ENCODE data around the gene SMG9. TPM values are rescaled to one million over a fixed set of nuclear protein-coding genes. Genes with fewer than 3 reads are reported as not detected.

Gene SMG9
- total and polyA plus RNA-seq, 4 donors = 23.5 to 55.9 (median 29.6) TPM

DNA sequence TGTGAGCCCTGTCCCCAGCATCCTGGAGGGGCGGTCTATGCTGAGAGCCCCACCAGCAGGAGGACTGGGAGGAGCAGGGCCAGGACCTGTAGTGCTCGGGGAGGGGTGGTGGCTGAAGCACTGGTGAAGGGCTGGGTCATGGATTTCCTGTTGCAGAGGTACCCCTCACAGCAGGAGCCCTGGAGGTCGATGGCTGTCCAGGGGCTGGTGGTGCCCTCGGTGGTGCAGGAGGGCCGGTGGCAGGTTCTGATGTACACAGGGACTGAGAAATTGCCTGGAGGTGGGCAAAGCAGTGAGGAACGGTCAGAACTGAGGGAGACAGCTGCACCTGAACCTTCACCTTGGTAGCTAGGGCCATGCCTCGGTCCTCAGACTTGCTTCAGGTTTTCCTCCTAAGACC is 42.8 kb upstream of the SMG9 start:
- no peak for ATAC-seq (ENCODE audit: insufficient read depth, low FRiP score)

DNA sequence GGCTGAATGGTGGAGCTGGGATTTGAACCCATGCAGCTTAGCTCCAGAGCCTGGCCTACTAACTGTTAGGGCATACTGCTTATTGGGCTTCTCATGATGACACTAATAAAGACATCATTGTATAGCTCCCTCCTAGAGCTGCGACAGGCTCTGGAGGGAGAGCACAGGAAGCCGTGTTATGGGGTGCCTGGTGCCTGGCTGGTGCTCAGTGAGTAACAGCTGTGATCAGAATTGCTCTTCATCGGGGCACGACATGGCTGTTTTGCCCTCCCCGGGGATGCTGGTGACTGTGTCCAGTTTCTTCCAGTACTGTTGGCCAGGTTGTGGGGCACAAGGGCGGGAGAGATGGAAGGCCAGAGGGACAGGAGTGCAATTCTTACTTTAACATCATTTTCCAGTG is 42.4 kb upstream of the SMG9 start:
- H3K36me3 ChIP-seq (ENCODE audit: control insufficient read depth in 4 of 4, insufficient read depth in 4 of 4, low read length in 4 of 4) = no peaks in the 10 kb centered on the region
- H3K4me3 ChIP-seq = no peak overlapping the region
- TF ChIP-seq, protein P1, sequence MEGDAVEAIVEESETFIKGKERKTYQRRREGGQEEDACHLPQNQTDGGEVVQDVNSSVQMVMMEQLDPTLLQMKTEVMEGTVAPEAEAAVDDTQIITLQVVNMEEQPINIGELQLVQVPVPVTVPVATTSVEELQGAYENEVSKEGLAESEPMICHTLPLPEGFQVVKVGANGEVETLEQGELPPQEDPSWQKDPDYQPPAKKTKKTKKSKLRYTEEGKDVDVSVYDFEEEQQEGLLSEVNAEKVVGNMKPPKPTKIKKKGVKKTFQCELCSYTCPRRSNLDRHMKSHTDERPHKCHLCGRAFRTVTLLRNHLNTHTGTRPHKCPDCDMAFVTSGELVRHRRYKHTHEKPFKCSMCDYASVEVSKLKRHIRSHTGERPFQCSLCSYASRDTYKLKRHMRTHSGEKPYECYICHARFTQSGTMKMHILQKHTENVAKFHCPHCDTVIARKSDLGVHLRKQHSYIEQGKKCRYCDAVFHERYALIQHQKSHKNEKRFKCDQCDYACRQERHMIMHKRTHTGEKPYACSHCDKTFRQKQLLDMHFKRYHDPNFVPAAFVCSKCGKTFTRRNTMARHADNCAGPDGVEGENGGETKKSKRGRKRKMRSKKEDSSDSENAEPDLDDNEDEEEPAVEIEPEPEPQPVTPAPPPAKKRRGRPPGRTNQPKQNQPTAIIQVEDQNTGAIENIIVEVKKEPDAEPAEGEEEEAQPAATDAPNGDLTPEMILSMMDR (IDR thresholded peaks at IDR 0.05; ENCODE audit: control extremely low read depth, extremely low read depth) = no peak
- 65 to 74% methylated on average over 6 of the region's 6 CpGs for WGBS, 2 donors
- no peak overlapping the region for H3K27ac ChIP-seq (ENCODE audit: low read depth in 1 of 2, low read length in 1 of 2)
- peaks cover 0 to 19% (median 3%) of the 10 kb centered on the region in 3 donors for H3K27me3 ChIP-seq (ENCODE audit: control insufficient read depth in 3 of 3, insufficient read depth in 3 of 3, low read length in 2 of 3)
- ATAC-seq (ENCODE audit: insufficient read depth, low FRiP score) (no peak), DNase-seq (no peak)
- no peak overlapping the region for H3K9ac ChIP-seq (ENCODE audit: insufficient read depth in 1 of 2, low read length in 2 of 2)
- H3K9me3 ChIP-seq (ENCODE audit: control insufficient read depth in 4 of 4, insufficient read depth in 3 of 4, low read length in 3 of 4) = peaks cover 0 to 1% (median 0%) of the 10 kb centered on the region in 4 donors
- H3K4me1 ChIP-seq (ENCODE audit: control insufficient read depth in 5 of 5, insufficient read depth in 5 of 5, low read length in 5 of 5) = peaks cover 0 to 10% (median 0%) of the 10 kb centered on the region in 5 donors

More for the DNA sequence above, 42.8 kb upstream of the SMG9 start:
- 88 to 91% methylated on average over 6 to 7 of the region's 7 CpGs for WGBS, 2 donors
- peaks cover 0 to 1% (median 0%) of the 10 kb centered on the region in 4 donors for H3K9me3 ChIP-seq (ENCODE audit: control insufficient read depth in 4 of 4, insufficient read depth in 3 of 4, low read length in 3 of 4)
- no peak overlapping the region for H3K27ac ChIP-seq (ENCODE audit: low read depth in 1 of 2, low read length in 1 of 2)
- TF ChIP-seq, protein P1 (IDR thresholded peaks at IDR 0.05; ENCODE audit: control extremely low read depth, extremely low read depth) = no peak
- no peaks in the 10 kb centered on the region for H3K36me3 ChIP-seq (ENCODE audit: control insufficient read depth in 4 of 4, insufficient read depth in 4 of 4, low read length in 4 of 4)
- no peak overlapping the region for H3K4me3 ChIP-seq
- DNase-seq = no peak
- H3K27me3 ChIP-seq (ENCODE audit: control insufficient read depth in 3 of 3, insufficient read depth in 3 of 3, low read length in 2 of 3) = peaks cover 0 to 21% (median 3%) of the 10 kb centered on the region in 3 donors
- H3K9ac ChIP-seq (ENCODE audit: insufficient read depth in 1 of 2, low read length in 2 of 2) = no peak overlapping the region
- H3K4me1 ChIP-seq (ENCODE audit: control insufficient read depth in 5 of 5, insufficient read depth in 5 of 5, low read length in 5 of 5) = peaks cover 0 to 10% (median 0%) of the 10 kb centered on the region in 5 donors

DNA sequence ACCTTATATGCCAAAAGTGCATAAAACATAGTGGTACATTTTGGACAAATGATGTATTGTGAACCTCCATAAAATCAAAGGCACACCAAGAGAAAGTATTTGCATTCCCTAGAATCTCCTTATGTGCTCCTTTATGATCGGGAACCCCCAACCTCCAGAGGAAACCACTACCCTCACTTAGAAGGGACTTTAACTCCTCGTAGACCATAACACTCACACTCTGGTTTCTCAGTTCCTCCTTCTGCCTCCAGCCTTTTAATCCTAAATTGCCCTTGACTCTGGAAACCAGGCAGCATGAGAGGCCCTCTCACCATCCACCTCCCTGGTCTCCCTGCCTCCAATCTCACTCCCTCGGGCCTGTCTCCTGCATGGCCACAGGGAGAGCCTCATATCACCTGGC is 35.8 kb upstream of the SMG9 start:
- Histone ChIP-seq H3K9me3 (ENCODE audit: control insufficient read depth in 4 of 4, insufficient read depth in 3 of 4, low read length in 3 of 4) (no peaks in the 10 kb centered on the region), H3K4me1 (ENCODE audit: control insufficient read depth in 5 of 5, insufficient read depth in 5 of 5, low read length in 5 of 5) (no peaks in the 10 kb centered on the region), H3K9ac (ENCODE audit: insufficient read depth in 1 of 2, low read length in 2 of 2) (no peak overlapping the region), H3K27me3 (ENCODE audit: control insufficient read depth in 3 of 3, insufficient read depth in 3 of 3, low read length in 2 of 3) (peaks cover 0 to 3% (median 0%) of the 10 kb centered on the region in 3 donors), H3K27ac (ENCODE audit: low read depth in 1 of 2, low read length in 1 of 2) (no peak overlapping the region), H3K4me3 (no peak overlapping the region), H3K36me3 (ENCODE audit: control insufficient read depth in 4 of 4, insufficient read depth in 4 of 4, low read length in 4 of 4) (no peaks in the 10 kb centered on the region)
- no peak for DNase-seq
- 28 to 35% methylated on average over 3 of the region's 3 CpGs for WGBS, 2 donors
- TF ChIP-seq, protein P1 (IDR thresholded peaks at IDR 0.05; ENCODE audit: control extremely low read depth, extremely low read depth) = no peak
- ATAC-seq (ENCODE audit: insufficient read depth, low FRiP score) = no peak

DNA sequence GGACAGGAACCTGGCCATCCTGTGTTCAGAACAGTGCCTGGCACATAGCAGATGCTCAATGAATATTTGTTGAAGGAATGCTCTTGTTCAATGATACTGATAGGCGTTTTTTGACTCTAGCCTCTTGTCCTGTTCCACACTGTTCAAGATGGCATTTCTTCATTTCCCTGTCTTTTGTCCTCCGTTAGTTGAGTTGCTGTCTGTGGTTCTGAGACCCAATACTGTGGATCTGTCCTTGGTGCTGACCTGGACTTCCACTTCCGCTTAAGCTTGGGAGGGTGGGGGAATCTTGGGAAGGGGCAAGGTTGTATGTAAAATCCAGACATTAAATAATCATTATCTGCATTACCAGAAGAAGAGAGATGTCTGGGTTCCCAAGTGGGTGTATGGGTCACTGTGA is 34.3 kb upstream of the SMG9 start:
- no peak overlapping the region for H3K9ac ChIP-seq (ENCODE audit: insufficient read depth in 1 of 2, low read length in 2 of 2)
- ATAC-seq (ENCODE audit: insufficient read depth, low FRiP score) (no peak), DNase-seq (peak in 2 of 3 donors; percentile 23 to 57)
- H3K9me3 ChIP-seq (ENCODE audit: control insufficient read depth in 4 of 4, insufficient read depth in 3 of 4, low read length in 3 of 4) = no peaks in the 10 kb centered on the region
- H3K36me3 ChIP-seq (ENCODE audit: control insufficient read depth in 4 of 4, insufficient read depth in 4 of 4, low read length in 4 of 4) = no peaks in the 10 kb centered on the region
- peaks cover 0 to 5% (median 0%) of the 10 kb centered on the region in 5 donors for H3K4me1 ChIP-seq (ENCODE audit: control insufficient read depth in 5 of 5, insufficient read depth in 5 of 5, low read length in 5 of 5)
- no peak overlapping the region for H3K27ac ChIP-seq (ENCODE audit: low read depth in 1 of 2, low read length in 1 of 2)
- no peaks in the 10 kb centered on the region for H3K27me3 ChIP-seq (ENCODE audit: control insufficient read depth in 3 of 3, insufficient read depth in 3 of 3, low read length in 2 of 3)
- WGBS, 2 donors = 7% methylated on average over 3 of the region's 3 CpGs
- TF ChIP-seq, protein P1 (IDR thresholded peaks at IDR 0.05; ENCODE audit: control extremely low read depth, extremely low read depth) = no peak
- no peak overlapping the region for H3K4me3 ChIP-seq
